Keratinocyte (primary cell): ENCODE measurements around the gene VSIG8. TPM values are rescaled to one million over a fixed set of nuclear protein-coding genes. Genes with fewer than 3 reads are reported as not detected.

Experiments used
- DNase-seq: peaks from one replicate; pipeline ENCODE4 v3.0.0-alpha.2; 2011; ENCODE audit warnings: low read depth, missing footprints, low spot score
- FAIRE-seq: peaks from 2 replicates; lab custom pipeline; 2011; peaks lifted over from hg19 to GRCh38; lab: Jason Lieb, UNC
- H2AFZ ChIP-seq: 2 replicates; pipeline ENCODE4 v1.6.0; 2012; ENCODE audit warnings: low read length, control low read depth, inconsistent platforms; ENCODE audit not compliant: control insufficient read depth
- H3K27ac ChIP-seq: 2 replicates; pipeline ENCODE4 v1.5.1; 2011; ENCODE audit warnings: low read length; ENCODE audit not compliant: control insufficient read depth, insufficient read depth
- H3K27me3 ChIP-seq: 3 replicates; pipeline ENCODE4 v1.6.0; 2011; ENCODE audit warnings: low read length; ENCODE audit not compliant: control insufficient read depth, insufficient read depth; ENCODE audit errors: extremely low read depth
- H3K36me3 ChIP-seq, 2 experiments: 2 replicates in 1 of 2; 3 replicates in 1 of 2; pipeline ENCODE4 v1.5.1; 2011; ENCODE audit warnings: low read length in 2 of 2, mild to moderate bottlenecking in 1 of 2; ENCODE audit not compliant: control insufficient read depth in 2 of 2, insufficient read depth in 2 of 2; ENCODE audit errors: extremely low read depth in 1 of 2
- H3K4me1 ChIP-seq: 3 replicates; pipeline ENCODE4 v1.5.1; 2011; ENCODE audit warnings: low read length; ENCODE audit not compliant: control insufficient read depth, insufficient read depth; ENCODE audit errors: extremely low read depth
- H3K4me2 ChIP-seq: 3 replicates; pipeline ENCODE4 v1.6.0; 2011; ENCODE audit warnings: low read depth, low read length; ENCODE audit not compliant: control insufficient read depth, insufficient read depth; ENCODE audit errors: extremely low read depth
- H3K4me3 ChIP-seq, 3 experiments: fragments of 200-600 bp in 1 of 3; sonication (generic) in 1 of 3; 2 replicates in 2 of 3; 3 replicates in 1 of 3; pipeline ENCODE4 v1.5.1; 2011 to 2016; ENCODE audit warnings: low read length in 3 of 3, mild to moderate bottlenecking in 3 of 3, control low read depth in 2 of 3, inconsistent platforms in 1 of 3, low read depth in 1 of 3, mixed read lengths in 1 of 3, mixed run types in 1 of 3, moderate library complexity in 1 of 3; ENCODE audit not compliant: control insufficient read depth in 2 of 3, insufficient read depth in 2 of 3; ENCODE audit errors: extremely low read depth in 1 of 3
- H3K79me2 ChIP-seq: 2 replicates; pipeline ENCODE4 v1.6.0; 2012; ENCODE audit warnings: low read length; ENCODE audit not compliant: control insufficient read depth, insufficient read depth
- H3K9ac ChIP-seq: 3 replicates; pipeline ENCODE4 v1.6.0; 2011; ENCODE audit warnings: low read length; ENCODE audit not compliant: control insufficient read depth, insufficient read depth; ENCODE audit errors: extremely low read depth
- H3K9me1 ChIP-seq: 3 replicates; pipeline ENCODE4 v1.6.0; 2011; ENCODE audit warnings: low read length; ENCODE audit not compliant: control insufficient read depth, insufficient read depth; ENCODE audit errors: extremely low read depth
- H3K9me3 ChIP-seq: 2 replicates; pipeline ENCODE4 v1.5.1; 2012; ENCODE audit warnings: low read depth, low read length; ENCODE audit not compliant: control insufficient read depth
- H4K20me1 ChIP-seq: 3 replicates; pipeline ENCODE4 v1.6.0; 2011; ENCODE audit warnings: low read length; ENCODE audit not compliant: control insufficient read depth, insufficient read depth; ENCODE audit errors: extremely low read depth
- CTCF ChIP-seq, 3 experiments: IDR thresholded peaks in 1 of 3; conservative IDR thresholded peaks in 1 of 3; optimal IDR thresholded peaks in 1 of 3; 2 replicates in 2 of 3; 3 replicates in 1 of 3; pipeline versions ENCODE3 to v1.5.1; 2011; ENCODE audit warnings: low read length in 3 of 3, mild to moderate bottlenecking in 3 of 3, moderate library complexity in 2 of 3, control low read depth in 1 of 3, inconsistent platforms in 1 of 3; ENCODE audit not compliant: insufficient read depth in 2 of 3; ENCODE audit errors: extremely low read depth in 1 of 3
- EZH2 ChIP-seq: IDR thresholded peaks from one replicate; pipeline ENCODE4 v1.6.1; 2012; ENCODE audit warnings: inconsistent platforms, mild to moderate bottlenecking, low read length, moderate library complexity
- dilution Hi-C: fragments of 300-500 bp; cut with MboI; formaldehyde crosslinking; loops from one replicate; pipeline ENCODE4 v1.7.0; 2020; ENCODE audit warnings: low sequenced_read_pairs; ENCODE audit not compliant: extremely low pct_ligation_motif_present
- polyA plus RNA-seq, 5 experiments: library from polyadenylated mRNA; depleted of rRNA in 3 of 5; stranded (reverse) in 3 of 5; stranded (forward) in 1 of 5; unstranded in 1 of 5; fragments of >200 nt; gene quantifications; 1 replicate in 1 of 5; 2 replicates in 3 of 5; 3 replicates in 1 of 5; pipeline versions ENCODE4 v1.2.1 to v1.2.3, GENCODE V29; 2011 to 2012; ENCODE audit warnings: missing spikeins in 2 of 5, low read depth in 1 of 5, low replicate concordance in 1 of 5

Gene VSIG8
- polyA plus RNA-seq, 1 donor (not counting 4 experiments of a cell fraction or from before 2014, with no cell fraction given) = 0.56 TPM

GRCh38 chr1:159872891-159873290 is 10.4 kb upstream of the VSIG8 start:
- FAIRE-seq (no peak), DNase-seq (no peak)

GRCh38 chr1:159870704-159871103 is 8.2 kb upstream of the VSIG8 start:
- TF ChIP-seq CTCF (optimal IDR thresholded peaks at IDR 0.05 in 1 of 3, IDR thresholded peaks at IDR 0.05 in 1 of 3, conservative IDR thresholded peaks at IDR 0.05 in 1 of 3; ENCODE audit: extremely low read depth in 1 of 3, insufficient read depth in 2 of 3, low read length in 3 of 3) (no peak), EZH2 (no peak)
- DNase-seq (no peak), FAIRE-seq (no peak)
- dilution Hi-C loops = no loop called here
- H4K20me1 ChIP-seq = no peaks in the 10 kb centered on the region
- H2AFZ ChIP-seq = no peak overlapping the region
- no peaks in the 10 kb centered on the region for H3K9me3 ChIP-seq
- no peaks in the 10 kb centered on the region for H3K79me2 ChIP-seq
- H3K27me3 ChIP-seq = no peaks in the 10 kb centered on the region
- H3K36me3 ChIP-seq = no peaks in the 10 kb centered on the region
- peaks cover 70% of the 10 kb centered on the region for H3K4me1 ChIP-seq
- no peak overlapping the region for H3K4me3 ChIP-seq
- no peak overlapping the region for H3K4me2 ChIP-seq
- H3K9me1 ChIP-seq = peaks cover 4% of the 10 kb centered on the region
- no peak overlapping the region for H3K27ac ChIP-seq
- H3K9ac ChIP-seq = no peak overlapping the region

More at GRCh38 chr1:159872891-159873290, 10.4 kb upstream of the VSIG8 start:
- Histone ChIP-seq H4K20me1 (no peaks in the 10 kb centered on the region), H3K9me3 (no peaks in the 10 kb centered on the region), H3K9ac (no peak overlapping the region), H3K4me2 (peak overlapping the region; percentile 39), H3K4me1 (peaks cover 48% of the 10 kb centered on the region), H3K79me2 (no peaks in the 10 kb centered on the region), H3K4me3 (peak overlapping the region in 1 of 3 experiments; percentile 26), H3K27me3 (no peaks in the 10 kb centered on the region), H3K9me1 (peaks cover 4% of the 10 kb centered on the region), H2AFZ (peak overlapping the region; percentile 69), H3K27ac (no peak overlapping the region), H3K36me3 (no peaks in the 10 kb centered on the region)
- dilution Hi-C loops = no loop called here
- TF ChIP-seq CTCF (optimal IDR thresholded peaks at IDR 0.05 in 1 of 3, IDR thresholded peaks at IDR 0.05 in 1 of 3, conservative IDR thresholded peaks at IDR 0.05 in 1 of 3; ENCODE audit: extremely low read depth in 1 of 3, insufficient read depth in 2 of 3, low read length in 3 of 3) (no peak), EZH2 (no peak)
